VCaP (cell line): Measurements from ENCODE around the gene CPLANE1.
"Not testable (repeated sequence)": the region's sequence is repeated elsewhere in the genome, so short reads cannot be mapped to it uniquely, and the experiment has no call there.

Source experiments
- H3K27ac ChIP-seq: fragments of 450-650 bp; 2 replicates; pipeline ENCODE4 v1.5.1; 2017
- CTCF ChIP-seq: fragments of 450-650 bp; conservative IDR thresholded peaks from 2 replicates; pipeline ENCODE4 v1.5.1; 2017; ENCODE audit warnings: mild to moderate bottlenecking, moderate library complexity

The CPLANE1 gene

GRCh38 chr5:37103302-37103701 is 145.9 kb downstream of the CPLANE1 start:
- H3K27ac ChIP-seq = no peak overlapping the region
- TF ChIP-seq CTCF = no peak

GRCh38 chr5:37099267-37099666 is 149.9 kb downstream of the CPLANE1 start:
- H3K27ac ChIP-seq = not testable (repeated sequence)

- not testable (repeated sequence) for H3K27ac ChIP-seq
Measured at GRCh38 chr5:37093795-37094194, 155.4 kb downstream of the CPLANE1 start.

GRCh38 chr5:37090781-37091180 is 158.4 kb downstream of the CPLANE1 start:
- peak overlapping the region; percentile 64 for H3K27ac ChIP-seq
- no peak for TF ChIP-seq CTCF

- TF ChIP-seq CTCF = no peak
- H3K27ac ChIP-seq = peak overlapping the region; percentile 64
Measured at GRCh38 chr5:37090123-37090726, 159.0 kb downstream of the CPLANE1 start.

GRCh38 chr5:37088009-37088408 is 161.2 kb downstream of the CPLANE1 start:
- TF ChIP-seq CTCF = no peak
- H3K27ac ChIP-seq = peak overlapping the region; percentile 64

- H3K27ac ChIP-seq = no peak overlapping the region
- TF ChIP-seq CTCF = no peak
Measured at GRCh38 chr5:37086466-37087173, 162.6 kb downstream of the CPLANE1 start.

GRCh38 chr5:37086026-37086425 is 163.2 kb downstream of the CPLANE1 start:
- H3K27ac ChIP-seq = not testable (repeated sequence)

GRCh38 chr5:37082977-37083376 is 166.2 kb downstream of the CPLANE1 start:
- H3K27ac ChIP-seq = not testable (repeated sequence)

- no peak overlapping the region for H3K27ac ChIP-seq
- TF ChIP-seq CTCF = no peak
Measured at GRCh38 chr5:37080697-37081096, 168.5 kb downstream of the CPLANE1 start.
